WTC11 (cell line): ENCODE measurements around the gene MRFAP1.

Experiments used
- CREM ChIP-seq: sonication (generic); formaldehyde crosslinking; IDR thresholded peaks from 2 replicates; pipeline ENCODE4 v1.8.1; 2022; ENCODE audit warnings: mild to moderate bottlenecking, missing genetic modification reagents, moderate library complexity
- FOXJ3 ChIP-seq: sonication (generic); formaldehyde crosslinking; IDR thresholded peaks from 2 replicates; pipeline ENCODE4 v1.9.0; 2021; ENCODE audit warnings: missing genetic modification reagents, mild to moderate bottlenecking, borderline replicate concordance
- NR2C2 ChIP-seq: sonication (generic); formaldehyde crosslinking; IDR thresholded peaks from 2 replicates; pipeline ENCODE4 v1.8.0; 2022; ENCODE audit warnings: mild to moderate bottlenecking, missing genetic modification reagents
- SMAD3 ChIP-seq: sonication (generic); formaldehyde crosslinking; IDR thresholded peaks from 2 replicates; pipeline ENCODE4 v1.8.0; 2022; ENCODE audit warnings: missing genetic modification reagents, mild to moderate bottlenecking, borderline replicate concordance
- ZNF423 ChIP-seq: fragments of 250-450 bp; sonication (Bioruptor Pico); IDR thresholded peaks from 2 replicates; pipeline ENCODE4 v2.1.2; 2022; ENCODE audit warnings: mild to moderate bottlenecking, moderate library complexity
- TF ChIP-seq, protein P1 (sequence below): fragments of 200-600 bp; IDR thresholded peaks from 2 replicates; pipeline ENCODE4 v1.8.0; 2022; ENCODE audit warnings: antibody characterized with exemption
- TF ChIP-seq, protein P2 (sequence below): sonication (generic); formaldehyde crosslinking; IDR thresholded peaks from 2 replicates; pipeline ENCODE4 v1.8.1; 2023; ENCODE audit warnings: mild to moderate bottlenecking, missing genetic modification reagents

DNA sequence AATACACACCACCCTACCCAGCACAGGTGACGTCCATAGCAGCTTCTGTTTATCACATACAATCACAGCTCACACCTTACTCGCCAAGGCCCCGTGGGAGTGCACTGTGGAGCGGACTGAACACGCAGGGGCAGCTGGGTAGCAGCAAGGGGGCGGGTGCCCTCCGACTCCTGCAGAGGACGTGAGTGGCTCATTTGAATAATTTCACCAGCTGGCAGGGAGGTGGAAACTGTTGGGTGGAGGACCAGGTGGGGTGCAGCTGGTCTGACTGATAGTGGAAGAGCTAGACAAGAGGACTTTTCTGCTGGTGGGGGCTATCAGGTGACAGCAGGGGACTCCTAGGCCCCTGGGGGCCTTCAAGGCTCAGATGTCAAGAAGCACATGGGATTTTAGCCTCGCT lies 49.2 kb upstream of the MRFAP1 start:
- TF ChIP-seq, protein P1, sequence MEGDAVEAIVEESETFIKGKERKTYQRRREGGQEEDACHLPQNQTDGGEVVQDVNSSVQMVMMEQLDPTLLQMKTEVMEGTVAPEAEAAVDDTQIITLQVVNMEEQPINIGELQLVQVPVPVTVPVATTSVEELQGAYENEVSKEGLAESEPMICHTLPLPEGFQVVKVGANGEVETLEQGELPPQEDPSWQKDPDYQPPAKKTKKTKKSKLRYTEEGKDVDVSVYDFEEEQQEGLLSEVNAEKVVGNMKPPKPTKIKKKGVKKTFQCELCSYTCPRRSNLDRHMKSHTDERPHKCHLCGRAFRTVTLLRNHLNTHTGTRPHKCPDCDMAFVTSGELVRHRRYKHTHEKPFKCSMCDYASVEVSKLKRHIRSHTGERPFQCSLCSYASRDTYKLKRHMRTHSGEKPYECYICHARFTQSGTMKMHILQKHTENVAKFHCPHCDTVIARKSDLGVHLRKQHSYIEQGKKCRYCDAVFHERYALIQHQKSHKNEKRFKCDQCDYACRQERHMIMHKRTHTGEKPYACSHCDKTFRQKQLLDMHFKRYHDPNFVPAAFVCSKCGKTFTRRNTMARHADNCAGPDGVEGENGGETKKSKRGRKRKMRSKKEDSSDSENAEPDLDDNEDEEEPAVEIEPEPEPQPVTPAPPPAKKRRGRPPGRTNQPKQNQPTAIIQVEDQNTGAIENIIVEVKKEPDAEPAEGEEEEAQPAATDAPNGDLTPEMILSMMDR = no peak
- TF ChIP-seq SMAD3 (CRISPR knock-in tag) = no peak
- no peak for TF ChIP-seq CREM (CRISPR knock-in tag)
- no peak for TF ChIP-seq FOXJ3 (CRISPR knock-in tag)
- no peak for TF ChIP-seq NR2C2 (CRISPR knock-in tag)
- TF ChIP-seq, protein P2, sequence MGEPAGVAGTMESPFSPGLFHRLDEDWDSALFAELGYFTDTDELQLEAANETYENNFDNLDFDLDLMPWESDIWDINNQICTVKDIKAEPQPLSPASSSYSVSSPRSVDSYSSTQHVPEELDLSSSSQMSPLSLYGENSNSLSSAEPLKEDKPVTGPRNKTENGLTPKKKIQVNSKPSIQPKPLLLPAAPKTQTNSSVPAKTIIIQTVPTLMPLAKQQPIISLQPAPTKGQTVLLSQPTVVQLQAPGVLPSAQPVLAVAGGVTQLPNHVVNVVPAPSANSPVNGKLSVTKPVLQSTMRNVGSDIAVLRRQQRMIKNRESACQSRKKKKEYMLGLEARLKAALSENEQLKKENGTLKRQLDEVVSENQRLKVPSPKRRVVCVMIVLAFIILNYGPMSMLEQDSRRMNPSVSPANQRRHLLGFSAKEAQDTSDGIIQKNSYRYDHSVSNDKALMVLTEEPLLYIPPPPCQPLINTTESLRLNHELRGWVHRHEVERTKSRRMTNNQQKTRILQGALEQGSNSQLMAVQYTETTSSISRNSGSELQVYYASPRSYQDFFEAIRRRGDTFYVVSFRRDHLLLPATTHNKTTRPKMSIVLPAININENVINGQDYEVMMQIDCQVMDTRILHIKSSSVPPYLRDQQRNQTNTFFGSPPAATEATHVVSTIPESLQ (CRISPR knock-in tag) = no peak
- no peak for TF ChIP-seq ZNF423
